ENCODE data around the gene STIP1. TPM values are rescaled to one million over a fixed set of nuclear protein-coding genes. Genes with fewer than 3 reads are reported as not detected.

Gene STIP1
- total RNA-seq, 1 experiment from 2014 or later = 336 TPM

- Histone ChIP-seq H3K36me3 (ENCODE audit: control insufficient read depth in 1 of 2, insufficient read depth in 2 of 2, low read length in 2 of 2) (no peaks in the 10 kb centered on the region), H3K27me3 (ENCODE audit: insufficient read depth, low read length) (no peaks in the 10 kb centered on the region), H4K20me1 (ENCODE audit: insufficient read depth) (peaks cover 3% of the 10 kb centered on the region; the same call in 1 of the 2 replicates), H3K9me2 (ENCODE audit: insufficient read depth) (no peaks in the 10 kb centered on the region), H3K27ac (ENCODE audit: low read depth, low read length) (no peak overlapping the region), H3K79me2 (ENCODE audit: insufficient read depth, low read length) (peaks cover 7% of the 10 kb centered on the region; the same call in 1 of the 2 replicates), H3K4me1 (ENCODE audit: control insufficient read depth in 1 of 2, insufficient read depth in 2 of 2, low read length in 2 of 2) (peaks cover 0 to 10% of the 10 kb centered on the region in 2 experiments; a peak in 2 of 4 replicates), H3K9ac (ENCODE audit: low read length) (no peak overlapping the region), H3K4me2 (ENCODE audit: low read length) (no peak overlapping the region), H3K9me3 (ENCODE audit: control insufficient read depth in 1 of 2, insufficient read depth in 1 of 2, low read depth in 1 of 2, low read length in 2 of 2) (no peaks in the 10 kb centered on the region), H3K4me3 (replicated peaks in 1 of 2; ENCODE audit: low read depth in 1 of 2, low read length in 2 of 2) (no peak overlapping the region), H2AFZ (ENCODE audit: low read depth, low read length, poor library complexity, severe bottlenecking) (no peak overlapping the region)
- ChIA-PET CTCF (interaction anchor here (0.8 to 1.8 kb wide), 2 partner anchors 10 to 312 kb away, joined by 3 to 5 read pairs; partner anchors contain the start of gene MARK2), POLR2A (no interaction called here), RAD21 (ENCODE audit: low non-redundant PET in 1 of 2, low total read pairs in 2 of 2, uncharacterized antibody in 2 of 2, unreplicated experiment in 2 of 2) (no interaction called here)
- no peak for TF ChIP-seq YY1 (IDR thresholded peaks at IDR 0.05; ENCODE audit: extremely low read depth, insufficient replicate concordance, low read depth, low read length)
- TF ChIP-seq EZH2phosphoT487 (IDR thresholded peaks at IDR 0.05; ENCODE audit: borderline replicate concordance) = no peak
- intact Hi-C loops (cut with micrococcal nuclease) = no loop called here
- no peak for DNase-seq (ENCODE audit: low read depth, low spot score)
- BruUV-seq (replicated peaks) = no TSS peak
- no peak for ATAC-seq
These were observed 35.3 kb upstream of the STIP1 start for GRCh38 chr11:64150481-64151239.

- intact Hi-C loops (cut with micrococcal nuclease) = no loop called here
- DNase-seq (ENCODE audit: low read depth, low spot score) (no peak), ATAC-seq (no peak)
- TF ChIP-seq SP1 (IDR thresholded peaks at IDR 0.05; ENCODE audit: low read depth) (no peak), EGR1 (IDR thresholded peaks at IDR 0.05; ENCODE audit: low read depth) (no peak), POLR2A (IDR thresholded peaks at IDR 0.05; ENCODE audit: borderline replicate concordance, extremely low read depth, insufficient read depth, insufficient read length) (no peak), ZNF274 (IDR thresholded peaks at IDR 0.05; ENCODE audit: low read depth, low read length) (no peak), EZH2 (IDR thresholded peaks at IDR 0.05) (no peak), REST (IDR thresholded peaks at IDR 0.05; ENCODE audit: low read depth) (no peak), SIN3A (IDR thresholded peaks at IDR 0.05; ENCODE audit: low read depth) (no peak), ZFX (IDR thresholded peaks at IDR 0.05) (no peak), FOSL1 (IDR thresholded peaks at IDR 0.05; ENCODE audit: low read depth) (no peak), SRF (IDR thresholded peaks at IDR 0.05; ENCODE audit: low read depth) (no peak), CTCF (IDR thresholded peaks at IDR 0.05 in 2 of 3, conservative IDR thresholded peaks at IDR 0.05 in 1 of 3; ENCODE audit: borderline replicate concordance in 1 of 3, insufficient read depth in 1 of 3, low read depth in 2 of 3, low read length in 2 of 3) (no peak), POLR2AphosphoS5 (IDR thresholded peaks at IDR 0.05; ENCODE audit: low read depth, low read length) (no peak), YY1 (IDR thresholded peaks at IDR 0.05; ENCODE audit: extremely low read depth, insufficient replicate concordance, low read depth, low read length) (no peak), EZH2phosphoT487 (IDR thresholded peaks at IDR 0.05; ENCODE audit: borderline replicate concordance) (no peak)
- Histone ChIP-seq H3K27ac (ENCODE audit: low read depth, low read length) (no peak overlapping the region), H3K27me3 (ENCODE audit: insufficient read depth, low read length) (no peaks in the 10 kb centered on the region), H3K9me2 (ENCODE audit: insufficient read depth) (no peaks in the 10 kb centered on the region), H3K36me3 (ENCODE audit: control insufficient read depth in 1 of 2, insufficient read depth in 2 of 2, low read length in 2 of 2) (no peaks in the 10 kb centered on the region), H3K79me2 (ENCODE audit: insufficient read depth, low read length) (peaks cover 7% of the 10 kb centered on the region; the same call in 1 of the 2 replicates), H3K4me2 (ENCODE audit: low read length) (no peak overlapping the region), H3K9ac (ENCODE audit: low read length) (no peak overlapping the region), H3K9me3 (ENCODE audit: control insufficient read depth in 1 of 2, insufficient read depth in 1 of 2, low read depth in 1 of 2, low read length in 2 of 2) (no peaks in the 10 kb centered on the region), H3K4me1 (ENCODE audit: control insufficient read depth in 1 of 2, insufficient read depth in 2 of 2, low read length in 2 of 2) (peaks cover 0 to 8% of the 10 kb centered on the region in 2 experiments; a peak in 2 of 4 replicates), H4K20me1 (ENCODE audit: insufficient read depth) (peaks cover 3% of the 10 kb centered on the region; the same call in 1 of the 2 replicates), H3K4me3 (replicated peaks in 1 of 2; ENCODE audit: low read depth in 1 of 2, low read length in 2 of 2) (no peak overlapping the region), H2AFZ (ENCODE audit: low read depth, low read length, poor library complexity, severe bottlenecking) (no peak overlapping the region)
- ChIA-PET RAD21 (ENCODE audit: low non-redundant PET in 1 of 2, low total read pairs in 2 of 2, uncharacterized antibody in 2 of 2, unreplicated experiment in 2 of 2) (no interaction called here), POLR2A (no interaction called here), CTCF (no interaction called here)
- BruUV-seq (replicated peaks) = no TSS peak
These were observed 34.6 kb upstream of the STIP1 start for GRCh38 chr11:64151337-64151736.

All from HCT116 (cell line).